GM19193 (cell line): ENCODE data around the gene GPR62.

ENCODE experiments used
- POLR2A ChIP-seq: IDR thresholded peaks from 4 replicates; pipeline ENCODE4 v1.6.1; 2011; ENCODE audit not compliant: insufficient read depth, insufficient read length; ENCODE audit errors: extremely low read depth

GPR62 gene

GRCh38 chr3:51955175-51955892 is at the start of gene GPR62:
TSS of gene GPR62 (plus strand) at chr3:51955381. CDS start at chr3:51955653, 272 bp downstream.
- no peak for TF ChIP-seq POLR2A

- TF ChIP-seq POLR2A: no peak
Measured at GRCh38 chr3:51908026-51908425, 47.2 kb upstream of the GPR62 start.

GRCh38 chr3:51916418-51916817 is 38.8 kb upstream of the GPR62 start:
- no peak for TF ChIP-seq POLR2A

- no peak for TF ChIP-seq POLR2A
Measured at GRCh38 chr3:51921081-51921578, 34.1 kb upstream of the GPR62 start.

- TF ChIP-seq POLR2A: no peak
Measured at GRCh38 chr3:51927061-51927977, 27.9 kb upstream of the GPR62 start.

- no peak for TF ChIP-seq POLR2A
Measured at GRCh38 chr3:51928438-51928837, 26.7 kb upstream of the GPR62 start.

GRCh38 chr3:51929420-51930003 is 25.7 kb upstream of the GPR62 start:
- TF ChIP-seq POLR2A: no peak

GRCh38 chr3:51930439-51930838 is 24.7 kb upstream of the GPR62 start:
- no peak for TF ChIP-seq POLR2A

GRCh38 chr3:51931756-51932155 is 23.4 kb upstream of the GPR62 start:
- no peak for TF ChIP-seq POLR2A

- TF ChIP-seq POLR2A: no peak
Measured at GRCh38 chr3:51932471-51933370, 22.5 kb upstream of the GPR62 start.

GRCh38 chr3:51933471-51934138 is 21.6 kb upstream of the GPR62 start:
- no peak for TF ChIP-seq POLR2A

- TF ChIP-seq POLR2A: no peak
Measured at GRCh38 chr3:51934139-51934850, 20.9 kb upstream of the GPR62 start.

- no peak for TF ChIP-seq POLR2A
Measured at GRCh38 chr3:51934991-51935885, 19.9 kb upstream of the GPR62 start.
